CD4-positive, alpha-beta T cell treated with Interleukin-2 at 100 ng/mL for 4 hours (primary cell): Measurements from ENCODE around the gene EEF2K.

ENCODE experiments used
- DNase-seq: peaks from one replicate; pipeline ENCODE4 v3.0.0-alpha.2; 2020; ENCODE audit warnings: low spot score

Gene EEF2K

GRCh38 chr16:22336581-22336980, 130.5 kb downstream of the EEF2K start:
- no peak for DNase-seq

- DNase-seq: no peak
Measured at GRCh38 chr16:22337045-22337444, 131.0 kb downstream of the EEF2K start.

DNA sequence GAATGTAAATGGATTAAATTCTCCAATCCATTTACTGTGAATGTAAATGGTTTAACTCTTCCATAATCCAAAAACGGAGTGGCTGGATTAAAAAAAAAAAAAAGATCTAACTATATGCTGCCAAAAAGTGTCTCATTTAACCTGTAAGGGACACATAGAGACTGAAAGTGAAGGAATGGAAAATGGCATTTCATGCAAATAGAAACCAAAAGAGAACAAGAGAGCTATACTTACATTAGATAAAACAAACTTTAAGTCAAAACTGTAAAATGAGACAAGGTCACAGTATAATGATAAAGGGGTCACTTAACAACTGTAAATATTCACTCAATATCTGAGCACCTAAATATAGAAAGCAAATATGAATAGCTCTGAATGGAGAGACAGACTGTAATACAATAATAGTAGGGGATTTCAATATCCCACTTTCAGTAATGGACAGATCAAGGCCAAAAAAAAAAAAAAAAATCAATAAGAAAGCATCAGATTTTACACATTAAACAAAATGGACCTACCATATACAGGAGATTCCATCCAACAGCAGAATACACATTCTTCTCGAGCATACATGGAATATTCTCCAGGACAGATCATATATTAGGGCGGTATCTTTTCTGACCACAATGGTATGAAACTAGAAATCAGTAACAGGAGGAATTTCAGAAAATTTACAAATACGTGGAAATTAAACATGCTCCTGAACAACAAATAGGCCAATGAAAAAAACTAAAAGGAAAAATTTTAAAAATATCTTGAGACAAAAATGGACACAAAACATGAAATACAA, 132.0 kb downstream of the EEF2K start:
- DNase-seq: no peak
